ENCODE data around the gene CTDSPL. TPM values are rescaled to one million over a fixed set of nuclear protein-coding genes. Genes with fewer than 3 reads are reported as not detected.
A peak's percentile ranks its signal among the peaks of the same experiment; 100 is the strongest.

Gene CTDSPL
- total RNA-seq, 1 experiment from 2014 or later, result 6.1 TPM

DNA sequence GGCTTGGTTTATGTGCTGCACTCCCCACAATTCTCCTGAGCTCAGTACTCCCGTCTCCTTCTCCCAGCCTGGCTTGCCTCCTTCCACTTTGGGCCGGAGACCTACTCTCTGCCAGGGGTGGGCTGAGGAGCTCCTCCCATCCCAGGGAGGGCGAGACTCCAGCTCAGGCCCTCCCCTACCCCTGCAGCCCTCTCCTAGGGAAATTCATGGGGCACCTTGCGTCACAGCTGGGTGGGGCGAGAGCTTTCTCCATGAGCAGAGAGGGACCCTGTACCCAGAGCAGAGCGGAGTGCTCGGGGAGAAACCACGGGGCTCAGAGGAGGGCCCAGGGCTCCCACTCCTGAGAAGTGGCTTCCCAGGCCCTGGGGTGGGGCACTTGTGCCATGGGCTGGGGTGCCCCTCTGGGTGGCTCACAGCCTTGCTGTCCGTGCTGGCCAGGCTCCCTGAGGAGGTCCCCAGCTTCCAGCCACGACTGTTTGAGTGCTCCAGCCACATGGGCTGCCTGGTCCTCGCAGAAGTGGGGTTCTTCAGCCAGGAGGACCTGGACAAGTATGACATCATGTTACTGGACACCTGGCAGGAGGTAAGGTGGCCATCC is 142.2 kb downstream of the CTDSPL start:
- DNase-seq (no peak), ATAC-seq (0 out of 2 replicates have a peak, but pooled peaks have one; percentile 0)
- H3K4me1 ChIP-seq (ENCODE audit: insufficient read depth, low read length), result peaks cover 30% of the 10 kb centered on the region
- BruUV-seq (replicated peaks), result no TSS peak
- peak overlapping the region; percentile 80 for H3K27ac ChIP-seq (ENCODE audit: low read length)
- H3K79me2 ChIP-seq (ENCODE audit: low read length), result no peaks in the 10 kb centered on the region
- H4K20me1 ChIP-seq (ENCODE audit: low read length), result no peaks in the 10 kb centered on the region
- TF ChIP-seq EZH2 (IDR thresholded peaks at IDR 0.05; ENCODE audit: low read length, unreplicated experiment), result no peak
- no peak for TF ChIP-seq EZH2phosphoT487 (IDR thresholded peaks at IDR 0.05; ENCODE audit: borderline replicate concordance, low read length)
- TF ChIP-seq, protein P1, sequence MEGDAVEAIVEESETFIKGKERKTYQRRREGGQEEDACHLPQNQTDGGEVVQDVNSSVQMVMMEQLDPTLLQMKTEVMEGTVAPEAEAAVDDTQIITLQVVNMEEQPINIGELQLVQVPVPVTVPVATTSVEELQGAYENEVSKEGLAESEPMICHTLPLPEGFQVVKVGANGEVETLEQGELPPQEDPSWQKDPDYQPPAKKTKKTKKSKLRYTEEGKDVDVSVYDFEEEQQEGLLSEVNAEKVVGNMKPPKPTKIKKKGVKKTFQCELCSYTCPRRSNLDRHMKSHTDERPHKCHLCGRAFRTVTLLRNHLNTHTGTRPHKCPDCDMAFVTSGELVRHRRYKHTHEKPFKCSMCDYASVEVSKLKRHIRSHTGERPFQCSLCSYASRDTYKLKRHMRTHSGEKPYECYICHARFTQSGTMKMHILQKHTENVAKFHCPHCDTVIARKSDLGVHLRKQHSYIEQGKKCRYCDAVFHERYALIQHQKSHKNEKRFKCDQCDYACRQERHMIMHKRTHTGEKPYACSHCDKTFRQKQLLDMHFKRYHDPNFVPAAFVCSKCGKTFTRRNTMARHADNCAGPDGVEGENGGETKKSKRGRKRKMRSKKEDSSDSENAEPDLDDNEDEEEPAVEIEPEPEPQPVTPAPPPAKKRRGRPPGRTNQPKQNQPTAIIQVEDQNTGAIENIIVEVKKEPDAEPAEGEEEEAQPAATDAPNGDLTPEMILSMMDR (conservative IDR thresholded peaks at IDR 0.05; ENCODE audit: low read depth, low read length), result no peak
- H3F3A ChIP-seq (ENCODE audit: low read length, unreplicated experiment), result no peaks in the 10 kb centered on the region
- H3K27me3 ChIP-seq (ENCODE audit: low read length), result no peaks in the 10 kb centered on the region
- H3K4me2 ChIP-seq (ENCODE audit: low read length), result peak overlapping the region; percentile 28
- CTCF ChIA-PET, result interaction anchor here (1.2 kb wide), 1 partner anchor 29 kb away, joined by 11 read pairs; no protein-coding TSS in a partner anchor
- H3K9ac ChIP-seq (ENCODE audit: low read length), result peak overlapping the region; percentile 15; the same call in 1 of the 2 replicates
- no peaks in the 10 kb centered on the region for H3K9me3 ChIP-seq (ENCODE audit: low read length)
- POLR2A ChIA-PET (ENCODE audit: unreplicated experiment), result no interaction called here
- H3K9me2 ChIP-seq (replicated peaks; ENCODE audit: low read length), result no peaks in the 10 kb centered on the region
- intact Hi-C loops (cut with micrococcal nuclease), result loop anchor here (1.0 to 10.0 kb wide), 7 partner anchors 30 to 481 kb away; partner anchors contain the start of genes ACVR2B, MYD88 and OXSR1
- H2AFZ ChIP-seq (ENCODE audit: low read length), result peak overlapping the region; percentile 5; the same call in 1 of the 2 replicates
- H3K36me3 ChIP-seq (ENCODE audit: low read depth, low read length), result no peaks in the 10 kb centered on the region
- no peak overlapping the region for H3K4me3 ChIP-seq (ENCODE audit: low read length)

DNA sequence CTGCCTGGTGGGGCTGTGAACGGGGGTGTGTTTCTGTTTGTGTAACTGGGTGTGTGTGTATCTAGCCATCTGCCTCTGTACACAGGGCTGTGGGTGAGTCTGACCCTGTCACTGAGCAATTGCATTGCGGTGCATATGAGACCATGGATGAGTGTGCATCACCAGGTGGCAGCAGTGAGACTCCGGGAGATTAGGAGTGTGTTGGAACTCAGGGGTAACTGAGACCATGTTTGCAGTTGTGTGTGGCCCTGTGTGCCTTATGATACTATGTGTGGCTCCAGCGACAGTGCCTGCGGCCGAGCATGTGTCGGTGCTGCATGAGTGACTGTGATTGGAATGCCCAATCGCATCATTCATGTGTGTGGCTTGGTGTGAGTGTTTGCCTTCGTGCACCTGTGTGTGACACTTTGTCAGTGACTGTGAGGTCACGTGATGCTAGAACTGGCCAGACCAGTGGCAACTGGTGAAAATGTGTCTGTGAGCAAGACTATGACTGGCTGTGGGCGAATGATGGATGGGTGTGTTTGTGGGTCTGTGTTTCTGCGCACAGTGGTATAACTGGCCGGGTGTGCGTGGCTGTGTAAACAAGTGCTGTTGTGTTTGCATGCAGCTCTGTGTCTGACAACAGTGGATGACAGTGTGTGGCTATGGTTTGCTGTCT is 142.9 kb downstream of the CTDSPL start:
- DNase-seq, result peak; percentile 94

More for the DNA sequence above, 142.9 kb downstream of the CTDSPL start:
- H3K4me1 ChIP-seq (ENCODE audit: insufficient read depth, low read length), result peaks cover 27% of the 10 kb centered on the region
- no peak overlapping the region; the same call in 1 of the 2 replicates for H3K4me3 ChIP-seq (ENCODE audit: low read length)
- no peaks in the 10 kb centered on the region for H3K9me3 ChIP-seq (ENCODE audit: low read length)
- H3K79me2 ChIP-seq (ENCODE audit: low read length), result no peaks in the 10 kb centered on the region
- no peak overlapping the region; the same call in 1 of the 2 replicates for H3K9ac ChIP-seq (ENCODE audit: low read length)
- TSS peak; percentile 41 for BruUV-seq (replicated peaks)
- H3K9me2 ChIP-seq (replicated peaks; ENCODE audit: low read length), result no peaks in the 10 kb centered on the region
- H3K27me3 ChIP-seq (ENCODE audit: low read length), result no peaks in the 10 kb centered on the region
- peak; percentile 80 for ATAC-seq
- no peaks in the 10 kb centered on the region for H3F3A ChIP-seq (ENCODE audit: low read length, unreplicated experiment)
- peak overlapping the region; percentile 80 for H3K27ac ChIP-seq (ENCODE audit: low read length)
- H2AFZ ChIP-seq (ENCODE audit: low read length), result peak overlapping the region; percentile 5
- H3K36me3 ChIP-seq (ENCODE audit: low read depth, low read length), result no peaks in the 10 kb centered on the region
- intact Hi-C loops (cut with micrococcal nuclease), result loop anchor here (1.0 to 10.0 kb wide), 8 partner anchors 30 to 480 kb away; partner anchors contain the start of genes ACVR2B, MYD88 and OXSR1
- TF ChIP-seq, protein P1 (conservative IDR thresholded peaks at IDR 0.05; ENCODE audit: low read depth, low read length), result peak; percentile 94
- no peak for TF ChIP-seq EZH2 (IDR thresholded peaks at IDR 0.05; ENCODE audit: low read length, unreplicated experiment)
- ChIA-PET POLR2A (ENCODE audit: unreplicated experiment) (no interaction called here), CTCF (interaction anchor here (0.6 to 1.2 kb wide), 4 partner anchors 8 to 30 kb away, joined by 3 to 11 read pairs (median 4); no protein-coding TSS in a partner anchor)
- peak overlapping the region; percentile 28 for H3K4me2 ChIP-seq (ENCODE audit: low read length)
- H4K20me1 ChIP-seq (ENCODE audit: low read length), result no peaks in the 10 kb centered on the region
